UCSD-AML1 (cell line): ENCODE measurements around the gene USP40.

Experiments
- DNase-seq: peaks from one replicate; lab custom pipeline; 2025; ENCODE audit not compliant: unreplicated experiment; lab: John Stamatoyannopoulos, UW

Gene USP40

DNA sequence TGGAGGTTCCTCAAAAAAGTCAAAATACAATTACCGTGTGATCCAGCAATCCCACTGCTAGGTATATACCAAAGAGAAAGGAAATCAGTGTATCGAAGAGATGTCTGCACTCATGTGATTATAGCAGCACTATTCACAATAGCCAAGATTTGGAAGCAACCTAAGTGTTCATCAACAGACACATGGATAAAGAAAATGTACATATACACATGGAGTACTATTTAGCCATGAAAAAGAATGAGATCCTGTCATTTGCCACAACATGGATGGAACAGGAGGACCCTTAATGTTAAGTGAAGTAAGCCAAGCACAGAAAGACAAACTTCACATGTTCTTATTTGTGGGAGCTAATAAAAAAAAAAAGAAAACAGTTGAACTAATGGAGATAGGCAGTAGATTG lies 133.6 kb downstream of the USP40 start:
- DNase-seq: no peak

DNA sequence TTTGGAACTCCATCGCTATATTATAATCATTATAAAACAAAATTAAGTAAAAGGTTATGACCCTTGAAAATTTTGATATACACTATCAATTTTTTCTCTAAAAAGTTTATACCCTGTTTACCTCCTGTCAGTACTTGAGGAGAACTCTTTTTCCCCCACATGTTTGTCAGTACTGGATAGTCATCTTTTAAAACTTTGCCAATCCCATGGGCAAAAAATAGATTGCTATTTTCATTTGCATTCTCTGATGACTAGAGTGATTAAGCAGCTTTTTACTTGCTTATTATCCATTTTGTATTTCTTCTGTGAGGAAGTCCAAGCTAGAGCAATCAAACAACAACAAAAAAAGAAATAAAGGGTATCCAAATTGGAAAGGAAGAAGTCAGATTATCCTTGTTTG lies 135.9 kb downstream of the USP40 start:
- DNase-seq: no peak

DNA sequence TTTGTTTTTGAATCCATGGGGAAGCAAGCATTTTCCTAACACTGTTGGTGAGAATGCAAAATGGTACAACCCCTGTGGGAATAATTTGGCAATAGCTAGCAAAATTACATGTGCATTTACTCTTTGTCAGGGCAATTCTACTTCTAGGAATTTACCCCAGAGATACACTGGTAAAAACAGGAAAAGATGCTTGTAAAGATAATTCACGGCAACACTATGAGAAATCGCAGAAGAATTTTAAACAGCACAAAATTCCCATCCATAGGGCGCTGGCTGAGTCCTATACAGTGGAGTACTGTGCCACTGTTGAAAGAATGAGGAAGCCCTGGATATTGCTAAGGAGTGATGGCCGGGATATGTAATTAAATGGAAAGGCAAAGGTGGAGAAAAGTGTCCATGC lies 136.5 kb downstream of the USP40 start:
- no peak for DNase-seq

DNA sequence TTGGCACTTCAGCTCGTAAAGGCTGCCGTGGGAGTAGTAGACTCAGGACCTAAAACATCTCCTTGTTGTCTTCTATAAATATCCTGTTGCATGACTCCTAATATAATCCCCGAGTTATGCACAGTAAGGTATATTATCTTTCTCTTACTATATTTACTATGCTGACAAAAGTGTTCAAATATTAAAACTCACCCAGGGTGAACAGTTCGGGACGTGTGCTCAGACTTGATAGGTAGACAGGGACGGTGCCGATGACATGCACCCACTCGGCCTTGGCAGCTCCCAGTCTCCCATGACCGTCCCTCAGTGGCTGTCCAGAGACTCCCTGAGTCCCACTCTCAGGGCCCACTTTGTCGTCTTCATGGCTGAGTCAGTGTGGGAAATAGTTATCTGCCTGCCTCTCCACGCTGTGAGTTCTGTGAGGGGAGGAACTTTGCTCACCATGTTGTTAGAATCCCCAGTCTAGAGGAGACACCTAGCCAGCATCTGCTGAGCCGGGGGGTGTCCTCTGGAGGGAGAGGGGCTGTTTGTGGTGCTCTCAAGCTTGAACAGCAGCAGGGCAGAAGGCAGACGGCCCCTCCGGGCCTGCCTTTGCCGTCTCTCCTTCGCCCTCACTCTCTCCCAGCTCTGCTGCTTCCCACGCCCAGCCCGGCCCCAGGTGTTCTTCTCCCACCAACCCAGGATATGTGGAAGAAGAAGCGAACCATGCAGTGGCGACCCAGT lies 137.2 kb downstream of the USP40 start:
- no peak for DNase-seq

DNA sequence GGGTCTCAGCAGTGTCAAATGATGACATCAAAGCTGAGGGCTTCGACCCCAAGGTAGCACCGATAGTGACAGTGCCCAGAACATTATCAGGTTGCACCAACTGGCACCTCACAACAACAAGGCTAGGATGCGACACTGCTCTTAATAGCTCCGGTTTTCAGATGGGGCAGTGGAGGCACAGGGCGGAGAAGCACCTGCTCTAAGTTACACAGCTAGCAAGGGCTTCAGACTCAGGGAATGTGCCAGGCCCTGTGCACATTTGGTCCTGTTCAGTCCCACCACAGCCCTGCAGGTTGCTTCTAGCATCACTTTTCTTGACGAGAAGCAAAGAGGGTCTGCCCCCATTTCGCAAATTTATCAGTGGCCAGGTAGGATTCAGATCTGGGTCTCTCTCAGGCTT lies 138.1 kb downstream of the USP40 start:
- no peak for DNase-seq

DNA sequence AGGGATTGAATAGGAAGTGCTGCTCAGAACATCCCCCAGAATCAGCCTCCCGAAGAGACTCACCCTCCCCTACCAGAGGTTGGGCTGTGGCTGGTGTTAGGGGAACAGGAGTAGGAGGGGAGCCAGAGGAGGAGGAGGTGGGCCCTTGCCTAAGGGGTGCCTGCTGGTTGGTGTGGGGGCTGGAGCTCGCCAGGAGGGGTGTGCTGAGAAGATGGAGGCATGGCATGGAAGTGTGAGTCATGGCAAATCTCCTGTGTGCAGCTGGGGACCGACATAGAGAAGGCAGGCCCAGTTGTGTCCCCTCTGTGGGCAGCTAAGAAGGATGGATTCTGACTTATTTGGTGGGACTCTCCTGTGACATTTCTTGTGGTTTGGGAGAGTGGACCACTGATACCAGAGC lies 138.6 kb downstream of the USP40 start:
- DNase-seq: no peak

DNA sequence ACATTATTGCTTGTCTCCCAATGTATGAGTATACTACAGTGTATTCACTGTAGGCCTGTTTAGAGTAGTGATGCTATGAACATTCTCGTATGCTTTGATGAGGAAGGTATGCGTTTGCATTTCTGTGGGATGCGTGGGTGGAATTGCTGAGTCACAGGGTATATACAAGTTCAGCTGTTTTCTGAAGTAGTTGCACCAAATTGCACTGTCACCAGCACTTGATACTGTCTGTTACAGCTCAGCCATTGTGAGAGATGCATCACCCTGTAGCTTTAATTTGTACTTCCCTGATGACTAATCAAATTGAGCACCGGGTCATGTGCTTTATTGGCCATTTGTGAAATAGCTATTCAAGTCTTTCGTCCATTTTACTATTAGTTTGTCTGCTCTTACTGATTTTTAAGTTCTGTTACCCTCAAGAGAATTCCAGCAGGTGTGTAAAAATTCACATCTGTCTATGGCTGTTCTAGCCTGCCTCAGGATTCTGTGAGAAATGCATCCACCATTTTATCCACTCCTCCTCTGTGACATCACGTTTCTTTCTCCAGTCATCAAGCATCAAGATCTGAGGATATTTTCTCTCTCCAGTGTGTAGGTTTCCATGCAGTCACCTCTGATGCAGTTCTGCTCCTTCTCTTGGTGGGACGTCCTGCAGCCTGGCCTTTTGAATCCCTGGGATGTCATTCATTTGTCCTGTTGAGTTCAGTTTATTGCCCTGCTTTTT lies 139.8 kb downstream of the USP40 start:
- DNase-seq: no peak
